Kidney epithelial cell (primary cell): Measurements from ENCODE around the gene CPED1. TPM values are rescaled to one million over a fixed set of nuclear protein-coding genes. Genes with fewer than 3 reads are reported as not detected.

Experiments
- DNase-seq: peaks from one replicate; pipeline ENCODE4 v3.0.0-alpha.2; 2010; ENCODE audit warnings: low read depth
- H3K27me3 ChIP-seq: 2 replicates; pipeline ENCODE4 v1.6.0; 2011; ENCODE audit warnings: low read length; ENCODE audit not compliant: control insufficient read depth, insufficient read depth
- H3K36me3 ChIP-seq: 2 replicates; pipeline ENCODE4 v1.5.1; 2011; ENCODE audit warnings: low read length; ENCODE audit not compliant: control insufficient read depth, insufficient read depth
- H3K4me3 ChIP-seq: 2 replicates; pipeline ENCODE4 v1.5.1; 2011; ENCODE audit warnings: low read depth, mild to moderate bottlenecking, control low read depth, low read length
- CTCF ChIP-seq: IDR thresholded peaks from 2 replicates; pipeline ENCODE4 v1.5.1; 2011; ENCODE audit warnings: mild to moderate bottlenecking, moderate library complexity, low read length, control low read depth, inconsistent platforms; ENCODE audit not compliant: insufficient read depth, poor library complexity, severe bottlenecking
- total RNA-seq: library from RNA; depleted of rRNA; stranded (reverse); fragments of >200 nt; gene quantifications from 2 replicates; pipeline ENCODE4 v1.2.3, GENCODE V29; 2015

CPED1 gene
- total RNA-seq, 1 donor from 2014 or later = 3.2 TPM

DNA sequence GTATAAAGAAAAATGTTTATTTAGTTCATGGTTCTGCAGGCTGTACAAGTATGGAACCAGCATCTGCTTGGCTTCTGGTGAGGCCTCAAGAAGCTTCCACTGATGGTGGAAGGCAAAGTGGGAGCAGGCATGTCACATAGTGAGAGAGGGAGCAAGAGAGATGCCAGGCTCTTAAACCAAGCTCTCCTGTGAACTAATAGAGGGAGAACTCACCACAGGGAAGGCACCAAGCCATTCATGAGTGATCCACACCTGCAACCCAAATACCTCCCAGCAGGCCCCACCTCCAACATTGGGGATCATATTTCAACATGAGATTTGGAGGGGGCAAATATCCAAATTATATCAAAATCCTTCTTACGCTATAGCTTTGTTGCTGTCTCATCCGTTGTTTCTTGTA, 113.1 kb downstream of the CPED1 start:
- no peak for DNase-seq
- no peaks in the 10 kb centered on the region for H3K36me3 ChIP-seq
- H3K27me3 ChIP-seq = no peaks in the 10 kb centered on the region
- no peak overlapping the region for H3K4me3 ChIP-seq
- no peak for TF ChIP-seq CTCF

DNA sequence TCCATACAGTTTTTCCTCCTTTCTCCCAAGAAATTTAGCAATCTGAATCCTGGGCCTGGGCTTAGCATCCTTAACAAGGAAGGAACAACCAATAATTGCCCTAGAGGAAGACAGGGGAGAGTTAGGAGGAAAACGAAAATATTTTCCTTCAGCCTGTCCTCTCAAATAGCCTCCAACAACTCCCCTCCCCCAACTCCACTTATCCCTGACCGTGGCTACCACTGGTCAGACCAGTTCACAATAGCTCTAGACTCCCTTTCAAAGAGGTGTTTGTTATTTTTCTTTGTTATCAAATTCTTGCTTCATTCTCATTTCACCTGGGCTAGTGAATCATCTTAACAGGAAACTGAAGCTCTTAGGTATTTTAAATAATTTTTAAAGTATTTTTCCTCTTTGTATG, 114.1 kb downstream of the CPED1 start:
- no peak for TF ChIP-seq CTCF
- no peak overlapping the region for H3K4me3 ChIP-seq
- H3K27me3 ChIP-seq = no peaks in the 10 kb centered on the region
- no peaks in the 10 kb centered on the region for H3K36me3 ChIP-seq
- DNase-seq = no peak

GRCh38 chr7:121103086-121103485, 114.6 kb downstream of the CPED1 start:
- DNase-seq = no peak
- Histone ChIP-seq H3K27me3 (no peaks in the 10 kb centered on the region), H3K36me3 (no peaks in the 10 kb centered on the region), H3K4me3 (no peak overlapping the region)
- no peak for TF ChIP-seq CTCF

- TF ChIP-seq CTCF = no peak
- Histone ChIP-seq H3K4me3 (no peak overlapping the region), H3K36me3 (no peaks in the 10 kb centered on the region), H3K27me3 (no peaks in the 10 kb centered on the region)
- no peak for DNase-seq
Observed at GRCh38 chr7:121103579-121103978, 115.1 kb downstream of the CPED1 start.

- no peak for TF ChIP-seq CTCF
- DNase-seq = no peak
- H3K4me3 ChIP-seq = no peak overlapping the region
- no peaks in the 10 kb centered on the region for H3K36me3 ChIP-seq
- H3K27me3 ChIP-seq = no peaks in the 10 kb centered on the region
Observed at GRCh38 chr7:121105262-121105661, 116.8 kb downstream of the CPED1 start.

DNA sequence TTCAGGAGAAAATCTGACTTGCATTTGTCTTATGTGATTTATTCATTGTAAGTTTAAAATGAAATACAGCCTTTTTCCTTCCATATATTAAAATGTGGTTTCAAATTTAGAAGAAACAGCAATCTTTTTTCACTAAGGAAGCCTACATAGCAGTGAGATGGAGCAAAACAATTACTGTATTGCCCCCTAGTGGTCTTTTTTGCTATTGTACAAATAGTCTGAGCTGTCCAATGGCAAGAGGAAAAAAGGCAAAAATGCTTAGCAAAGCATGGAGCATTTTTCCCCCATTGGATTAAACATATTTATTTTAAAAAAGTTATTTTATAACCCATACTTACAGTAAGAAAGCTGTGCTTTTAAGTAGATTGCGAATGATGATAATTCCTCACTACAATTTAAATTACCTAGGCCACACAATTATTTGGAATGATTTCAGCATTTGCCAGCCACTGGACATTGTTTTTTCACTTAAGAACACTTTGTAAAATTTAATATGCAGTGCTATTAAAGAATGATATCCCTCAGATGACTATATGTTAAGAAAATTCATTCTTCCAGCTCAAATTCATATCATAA, 119.5 kb downstream of the CPED1 start:
- Histone ChIP-seq H3K36me3 (no peaks in the 10 kb centered on the region), H3K4me3 (no peak overlapping the region), H3K27me3 (no peaks in the 10 kb centered on the region)
- peak; percentile 58 for TF ChIP-seq CTCF
- DNase-seq = no peak
